Measurements from ENCODE around the gene GPATCH8. TPM values are rescaled to one million over a fixed set of nuclear protein-coding genes. Genes with fewer than 3 reads are reported as not detected.

Gene GPATCH8
- total RNA-seq, 1 experiment from 2014 or later, result 33.8 TPM

DNA sequence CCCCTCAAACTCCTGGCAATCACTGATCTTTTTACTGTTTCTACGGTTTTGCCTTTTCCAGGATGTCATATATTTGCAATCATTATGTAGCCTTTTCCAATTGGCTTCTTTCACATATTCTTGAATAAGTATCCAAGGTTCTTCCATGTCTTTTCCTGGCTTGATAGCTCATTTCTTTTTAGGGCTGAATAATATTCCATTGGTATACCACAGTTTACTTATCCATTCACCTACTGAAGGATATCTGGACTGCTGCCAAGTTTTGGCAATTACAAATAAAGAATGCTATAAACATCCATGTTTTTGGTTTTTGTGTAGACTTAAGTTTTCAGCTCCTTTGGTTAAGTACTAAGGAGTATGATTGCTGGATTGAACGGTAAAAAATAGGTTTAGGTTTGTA lies 16.0 kb downstream of the GPATCH8 start:
- Histone ChIP-seq H3K9me3 (ENCODE audit: low read depth, low read length, poor library complexity, severe bottlenecking) (no peaks in the 10 kb centered on the region), H3K4me1 (ENCODE audit: insufficient read depth, low read length, poor library complexity, severe bottlenecking) (no peaks in the 10 kb centered on the region), H3K27ac (ENCODE audit: low read depth, low read length, poor library complexity, severe bottlenecking) (no peak overlapping the region), H3K27me3 (replicated peaks; ENCODE audit: insufficient read depth, low read depth, low read length, poor library complexity) (no peaks in the 10 kb centered on the region), H3K4me3 (ENCODE audit: low read depth, low read length, poor library complexity, severe bottlenecking) (no peak overlapping the region), H3K36me3 (ENCODE audit: insufficient read depth, low read length, poor library complexity, severe bottlenecking) (no peaks in the 10 kb centered on the region)
- intact Hi-C loops (cut with micrococcal nuclease; ENCODE audit: unreplicated experiment), result no loop called here
- DNase-seq (ENCODE audit: low spot score), result no peak
- ChIA-PET CTCF (no interaction called here), POLR2A (ENCODE audit: low non-redundant PET) (no interaction called here)
- no TSS peak for BruUV-seq (replicated peaks)
- no peak for TF ChIP-seq EZH2 (IDR thresholded peaks at IDR 0.05; ENCODE audit: borderline replicate concordance, low read depth, low read length, poor library complexity, severe bottlenecking)
- TF ChIP-seq, protein P1, sequence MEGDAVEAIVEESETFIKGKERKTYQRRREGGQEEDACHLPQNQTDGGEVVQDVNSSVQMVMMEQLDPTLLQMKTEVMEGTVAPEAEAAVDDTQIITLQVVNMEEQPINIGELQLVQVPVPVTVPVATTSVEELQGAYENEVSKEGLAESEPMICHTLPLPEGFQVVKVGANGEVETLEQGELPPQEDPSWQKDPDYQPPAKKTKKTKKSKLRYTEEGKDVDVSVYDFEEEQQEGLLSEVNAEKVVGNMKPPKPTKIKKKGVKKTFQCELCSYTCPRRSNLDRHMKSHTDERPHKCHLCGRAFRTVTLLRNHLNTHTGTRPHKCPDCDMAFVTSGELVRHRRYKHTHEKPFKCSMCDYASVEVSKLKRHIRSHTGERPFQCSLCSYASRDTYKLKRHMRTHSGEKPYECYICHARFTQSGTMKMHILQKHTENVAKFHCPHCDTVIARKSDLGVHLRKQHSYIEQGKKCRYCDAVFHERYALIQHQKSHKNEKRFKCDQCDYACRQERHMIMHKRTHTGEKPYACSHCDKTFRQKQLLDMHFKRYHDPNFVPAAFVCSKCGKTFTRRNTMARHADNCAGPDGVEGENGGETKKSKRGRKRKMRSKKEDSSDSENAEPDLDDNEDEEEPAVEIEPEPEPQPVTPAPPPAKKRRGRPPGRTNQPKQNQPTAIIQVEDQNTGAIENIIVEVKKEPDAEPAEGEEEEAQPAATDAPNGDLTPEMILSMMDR (conservative IDR thresholded peaks at IDR 0.05; ENCODE audit: low read depth, low read length), result no peak

DNA sequence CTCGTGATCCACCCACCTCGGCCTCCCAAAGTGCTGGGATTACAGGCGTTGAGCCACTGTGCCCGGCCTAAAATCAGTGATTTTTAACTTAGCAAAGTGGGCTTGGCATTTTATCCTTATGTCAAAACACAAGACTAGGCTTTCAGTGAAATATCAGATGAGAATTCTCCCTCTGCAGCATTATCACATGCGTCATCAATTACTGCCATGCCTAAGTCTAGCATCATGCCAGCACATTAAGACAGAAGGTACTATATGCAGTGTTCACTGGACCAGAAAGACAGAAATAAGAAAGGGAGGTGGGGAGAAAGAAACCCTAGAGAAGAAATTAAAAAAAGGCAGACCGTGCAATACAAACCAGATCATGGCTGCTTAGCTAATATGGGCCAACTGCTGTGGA lies 29.8 kb downstream of the GPATCH8 start:
- ChIA-PET CTCF (no interaction called here), POLR2A (ENCODE audit: low non-redundant PET) (no interaction called here)
- H3K4me1 ChIP-seq (ENCODE audit: insufficient read depth, low read length, poor library complexity, severe bottlenecking), result no peaks in the 10 kb centered on the region
- no peak for DNase-seq (ENCODE audit: low spot score)
- intact Hi-C loops (cut with micrococcal nuclease; ENCODE audit: unreplicated experiment), result no loop called here
- H3K27me3 ChIP-seq (replicated peaks; ENCODE audit: insufficient read depth, low read depth, low read length, poor library complexity), result no peaks in the 10 kb centered on the region
- H3K27ac ChIP-seq (ENCODE audit: low read depth, low read length, poor library complexity, severe bottlenecking), result no peak overlapping the region
- H3K9me3 ChIP-seq (ENCODE audit: low read depth, low read length, poor library complexity, severe bottlenecking), result no peaks in the 10 kb centered on the region
- no peaks in the 10 kb centered on the region for H3K36me3 ChIP-seq (ENCODE audit: insufficient read depth, low read length, poor library complexity, severe bottlenecking)
- no TSS peak for BruUV-seq (replicated peaks)
- H3K4me3 ChIP-seq (ENCODE audit: low read depth, low read length, poor library complexity, severe bottlenecking), result no peak overlapping the region
- TF ChIP-seq, protein P1 (conservative IDR thresholded peaks at IDR 0.05; ENCODE audit: low read depth, low read length), result no peak
- TF ChIP-seq EZH2 (IDR thresholded peaks at IDR 0.05; ENCODE audit: borderline replicate concordance, low read depth, low read length, poor library complexity, severe bottlenecking), result no peak

DNA sequence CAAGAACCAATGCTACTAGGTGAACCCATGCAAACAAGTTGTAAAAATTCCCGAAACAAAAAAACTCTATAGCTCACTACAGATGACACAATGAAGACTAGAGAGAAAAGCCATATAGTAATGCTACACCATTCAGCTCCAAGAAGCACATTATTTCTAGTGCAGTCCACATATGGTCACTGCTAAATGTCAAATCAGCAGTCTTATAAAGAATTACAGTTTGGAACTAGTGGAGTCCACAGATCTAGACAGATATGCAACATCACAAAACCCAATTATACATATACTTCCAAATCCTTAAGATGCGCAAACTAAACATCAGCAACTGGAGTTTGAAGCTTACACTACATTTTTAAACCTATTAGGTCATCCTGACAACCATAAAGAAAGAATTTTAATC lies 33.5 kb downstream of the GPATCH8 start:
- intact Hi-C loops (cut with micrococcal nuclease; ENCODE audit: unreplicated experiment), result no loop called here
- Histone ChIP-seq H3K36me3 (ENCODE audit: insufficient read depth, low read length, poor library complexity, severe bottlenecking) (no peaks in the 10 kb centered on the region), H3K9me3 (ENCODE audit: low read depth, low read length, poor library complexity, severe bottlenecking) (no peaks in the 10 kb centered on the region), H3K27ac (ENCODE audit: low read depth, low read length, poor library complexity, severe bottlenecking) (no peak overlapping the region), H3K27me3 (replicated peaks; ENCODE audit: insufficient read depth, low read depth, low read length, poor library complexity) (no peaks in the 10 kb centered on the region), H3K4me3 (ENCODE audit: low read depth, low read length, poor library complexity, severe bottlenecking) (no peak overlapping the region), H3K4me1 (ENCODE audit: insufficient read depth, low read length, poor library complexity, severe bottlenecking) (no peaks in the 10 kb centered on the region)
- no TSS peak for BruUV-seq (replicated peaks)
- TF ChIP-seq, protein P1 (conservative IDR thresholded peaks at IDR 0.05; ENCODE audit: low read depth, low read length), result no peak
- no peak for TF ChIP-seq EZH2 (IDR thresholded peaks at IDR 0.05; ENCODE audit: borderline replicate concordance, low read depth, low read length, poor library complexity, severe bottlenecking)
- DNase-seq (ENCODE audit: low spot score), result no peak
- POLR2A ChIA-PET (ENCODE audit: low non-redundant PET), result interaction anchor here (0.6 kb wide), 1 partner anchor 37 kb away, joined by 9 read pairs; no protein-coding TSS in a partner anchor
- CTCF ChIA-PET, result no interaction called here
